NCI-H345 treated with DMSO at 0.1 percent for 48 hours (cell line): ENCODE data around the gene ARHGAP23.
A peak's percentile ranks its signal among the peaks of the same experiment; 100 is the strongest.

ENCODE experiments used
- DNase-seq: peaks from one replicate; lab custom pipeline; 2025; ENCODE audit not compliant: unreplicated experiment; lab: John Stamatoyannopoulos, UW

ARHGAP23 gene

DNA sequence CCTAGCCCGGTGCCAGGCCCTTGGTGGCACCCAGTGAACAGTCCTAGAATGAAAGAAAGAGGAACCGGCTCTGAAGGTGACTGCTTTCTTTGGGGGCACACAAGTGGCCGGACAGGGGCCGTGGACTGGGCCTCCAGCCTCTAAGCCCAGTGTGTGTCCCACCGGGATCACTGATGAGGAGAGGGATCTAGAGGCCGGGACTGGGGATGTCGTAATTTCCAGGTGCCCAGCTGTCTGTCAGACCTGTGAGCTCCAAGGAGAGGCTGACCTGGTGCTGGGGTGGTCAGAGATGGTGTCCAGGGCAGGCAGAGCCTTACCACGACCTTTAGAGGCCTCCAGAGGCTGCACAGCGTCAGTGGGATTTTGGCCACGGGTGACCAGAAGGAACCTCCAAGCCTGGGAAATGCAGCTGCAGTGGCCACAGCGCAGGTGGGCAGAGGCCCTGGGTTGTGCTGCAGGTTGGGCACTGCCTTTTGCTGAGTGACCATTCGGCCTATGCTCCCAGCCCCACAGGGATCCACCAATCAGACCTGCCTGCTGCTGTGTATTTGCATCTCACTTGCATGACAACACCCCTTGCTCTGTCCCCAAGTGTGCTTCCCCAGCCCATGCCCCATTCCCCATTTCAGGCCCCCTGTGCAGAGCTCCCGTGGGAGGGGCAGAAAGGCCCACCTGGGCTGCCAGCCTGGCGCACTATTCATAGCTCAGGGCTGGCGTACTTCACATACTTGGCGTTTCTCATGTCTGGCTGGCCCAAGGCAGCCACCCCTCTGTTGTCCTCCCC lies 12.5 kb downstream of the ARHGAP23 start:
- no peak for DNase-seq

DNA sequence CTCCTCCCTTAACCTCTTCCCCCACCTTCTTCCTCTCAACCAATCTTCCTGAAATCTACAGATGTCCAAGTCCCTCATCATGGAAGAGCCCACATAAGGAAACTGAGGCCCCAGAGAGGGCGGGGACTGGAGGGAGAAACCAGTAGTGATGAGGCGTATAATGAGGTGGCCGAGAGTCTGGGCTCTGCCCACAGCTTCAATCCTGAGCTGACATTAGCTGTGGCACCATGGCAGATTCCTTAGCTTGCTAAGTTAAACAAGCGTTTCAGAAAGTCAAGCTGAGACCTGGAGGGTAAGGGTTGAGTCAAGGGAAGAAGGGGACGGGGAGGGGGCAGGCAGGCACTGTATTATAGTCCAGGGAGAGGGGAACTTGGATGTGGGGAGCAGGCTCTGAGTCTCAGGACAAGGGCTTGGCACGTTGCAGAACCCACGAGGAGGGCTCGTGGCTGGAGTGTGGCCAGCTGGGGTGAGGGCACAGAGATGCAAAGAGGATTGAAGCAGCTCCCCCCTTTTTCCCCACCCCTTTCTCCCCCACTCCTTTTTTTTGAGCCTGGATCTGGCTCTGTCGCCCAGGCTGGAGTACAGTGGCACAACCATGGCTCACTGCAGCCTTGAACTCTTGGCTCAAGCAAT lies 13.3 kb downstream of the ARHGAP23 start:
- no peak for DNase-seq

DNA sequence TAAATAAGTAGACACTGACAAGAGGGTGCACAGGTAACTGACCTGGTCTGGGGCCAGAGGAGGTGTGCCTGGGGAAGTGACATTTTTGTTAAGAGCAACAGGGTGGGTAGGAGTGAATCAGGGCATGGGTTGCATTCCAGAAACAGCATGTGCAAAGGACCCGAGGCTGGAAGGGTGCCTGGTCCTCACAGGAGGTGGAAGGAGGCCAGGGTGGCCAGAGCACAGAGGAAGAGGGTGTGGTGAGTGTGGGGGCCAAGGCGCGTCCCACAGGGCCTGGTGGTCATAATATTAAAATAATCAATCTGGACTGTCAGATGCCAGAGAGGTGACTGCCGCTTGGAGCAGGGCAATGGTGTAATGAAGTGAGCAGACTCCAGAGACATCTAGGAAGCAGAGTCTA lies 14.3 kb downstream of the ARHGAP23 start:
- no peak for DNase-seq

DNA sequence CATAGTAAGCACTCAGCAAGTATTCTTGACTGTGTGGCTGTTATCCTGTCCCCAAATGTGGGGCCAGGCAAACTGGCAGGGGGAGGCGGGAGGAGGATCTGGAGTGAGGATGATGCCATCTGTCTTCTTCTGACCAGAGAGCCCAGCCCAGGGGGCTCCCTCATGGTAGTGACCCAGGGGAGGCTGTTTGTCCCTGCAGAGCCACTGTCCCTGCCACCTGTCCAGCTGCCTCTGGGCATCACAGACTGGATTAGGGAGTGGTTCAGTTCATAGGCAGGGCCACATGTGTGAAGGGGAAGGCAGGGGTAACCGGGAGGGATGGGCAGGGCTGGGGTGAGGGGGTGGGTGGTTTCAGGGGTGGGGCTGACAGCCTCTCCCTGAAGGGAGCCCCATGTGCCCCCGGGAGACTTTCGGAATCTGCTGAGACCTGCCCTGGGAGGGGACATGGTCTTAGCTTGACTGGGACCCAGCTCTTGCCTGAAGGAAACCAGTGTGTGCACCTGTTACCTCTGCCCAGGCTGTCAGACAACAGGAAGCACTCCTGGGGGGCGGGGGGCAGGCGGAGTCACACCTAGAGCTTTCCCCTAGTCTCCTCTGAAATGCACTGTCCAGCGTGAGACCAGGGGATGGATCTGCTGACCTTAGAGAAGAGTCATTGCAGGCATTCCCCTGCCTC lies 15.2 kb downstream of the ARHGAP23 start:
- DNase-seq = no peak

DNA sequence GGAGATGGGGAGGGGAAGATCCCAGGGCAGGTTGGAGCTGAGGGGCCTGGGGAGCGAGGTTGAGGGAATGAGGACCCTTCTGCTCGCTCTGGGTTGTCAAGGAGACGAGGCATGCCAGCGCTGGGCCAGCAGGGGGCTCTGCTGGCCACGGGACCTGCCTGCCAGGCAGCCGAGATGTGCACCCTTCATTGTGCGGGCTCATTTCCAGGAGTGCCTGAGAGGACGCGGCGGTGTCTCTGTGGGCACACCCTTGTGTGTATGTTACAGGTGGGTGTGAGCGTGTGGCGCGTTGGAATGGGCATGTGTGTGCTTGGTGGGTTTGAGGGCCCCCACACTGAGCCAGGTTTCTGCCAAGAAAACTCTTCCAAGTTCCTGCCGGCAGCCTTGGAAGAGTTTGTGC lies 15.9 kb downstream of the ARHGAP23 start:
- peak; percentile 68 for DNase-seq

DNA sequence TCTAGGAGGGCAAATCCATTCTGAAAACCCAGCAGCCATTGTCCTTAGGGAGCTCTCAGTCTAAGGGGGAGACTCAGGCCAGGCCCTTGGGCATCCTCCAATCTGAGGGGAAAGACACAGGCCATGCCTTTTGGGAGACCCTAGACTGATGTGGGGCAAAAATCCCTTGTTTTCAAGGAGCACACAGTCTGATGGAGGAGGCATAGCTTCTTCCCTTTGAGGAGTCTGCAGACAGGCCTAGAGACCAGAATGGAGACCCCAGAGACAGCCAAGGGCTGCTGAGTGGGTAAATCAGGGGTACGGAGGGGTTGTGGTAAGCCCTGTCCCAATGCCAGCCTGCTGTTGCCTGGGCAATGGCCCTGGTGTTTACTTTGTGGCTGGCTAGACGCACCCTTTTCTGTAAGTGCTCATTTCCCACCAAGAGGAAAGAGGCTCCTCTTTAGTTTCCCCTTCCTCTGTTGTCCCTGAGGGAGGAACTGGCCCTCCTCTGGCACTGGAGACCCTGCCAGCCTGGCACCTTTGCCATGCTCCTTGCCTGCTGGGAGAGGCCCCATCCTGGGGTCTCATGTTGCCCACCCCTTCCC lies 19.3 kb downstream of the ARHGAP23 start:
- no peak for DNase-seq

DNA sequence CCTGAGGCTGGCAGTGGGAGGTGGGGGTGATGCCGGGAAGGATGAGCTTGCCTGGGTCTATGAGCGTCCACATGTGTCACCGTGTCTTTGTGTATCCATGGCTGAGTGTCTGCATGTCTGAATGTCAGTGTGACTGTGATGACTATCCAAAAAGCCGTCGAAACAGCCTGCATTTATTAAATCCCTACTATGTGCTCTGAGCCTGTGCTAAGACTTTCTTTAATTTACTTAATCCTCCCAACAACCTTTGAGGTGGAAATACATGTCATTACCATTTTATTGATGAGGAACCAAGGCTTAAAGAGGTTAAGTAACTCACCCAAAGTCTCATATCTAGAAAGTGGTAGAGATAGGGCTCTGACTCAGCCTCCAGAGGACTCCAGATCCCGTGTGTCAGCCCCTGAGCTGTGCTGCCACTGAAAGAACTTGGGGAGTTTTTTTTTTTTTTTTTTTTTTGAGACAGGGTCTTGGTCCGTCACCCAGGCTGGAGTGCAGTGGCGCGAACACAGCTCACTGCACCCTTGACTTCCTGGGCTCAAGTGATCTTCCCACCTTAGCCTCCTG lies 20.0 kb downstream of the ARHGAP23 start:
- no peak for DNase-seq

DNA sequence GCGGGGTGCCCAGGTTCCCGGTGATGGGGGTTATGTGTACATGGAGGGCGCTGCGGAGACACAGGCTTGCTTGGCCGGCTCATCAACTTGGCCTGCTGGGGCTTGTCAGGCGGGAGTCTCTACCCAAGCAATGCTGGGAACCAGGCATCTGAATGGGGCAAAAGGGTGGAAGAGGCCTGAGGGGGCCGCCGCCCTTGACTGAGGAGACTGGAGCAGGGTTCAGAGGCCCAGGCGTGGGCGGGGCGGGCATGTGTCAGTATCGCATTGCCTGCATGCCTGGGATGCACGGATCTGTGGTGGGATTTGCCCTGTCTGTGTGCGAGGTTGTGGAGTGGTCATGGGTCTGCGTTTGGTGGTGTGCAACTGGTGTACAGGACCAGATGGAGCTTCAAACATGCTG lies 21.1 kb downstream of the ARHGAP23 start:
- no peak for DNase-seq

DNA sequence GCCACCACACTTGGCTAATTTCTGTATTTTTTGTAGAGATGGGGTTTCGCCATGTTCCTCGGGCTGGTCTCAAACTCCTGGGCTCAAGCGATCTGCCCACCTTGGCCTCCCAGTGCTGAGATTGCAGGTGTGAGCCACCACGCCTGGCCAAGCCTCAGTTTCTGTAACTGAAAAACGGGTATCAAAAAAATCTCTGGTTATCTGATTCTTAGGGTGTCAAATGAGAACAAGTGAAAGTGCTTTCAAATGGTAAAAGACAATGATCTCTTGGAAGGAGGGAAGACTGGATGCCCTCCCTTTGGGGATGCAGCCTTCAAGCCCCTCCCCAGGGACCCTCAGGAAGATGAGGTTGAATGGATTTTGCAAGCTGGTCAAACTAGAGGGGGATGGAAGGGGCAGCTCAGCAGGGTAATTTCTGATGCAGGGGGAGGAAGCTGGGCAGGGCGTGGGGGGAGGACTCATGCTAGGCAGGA lies 22.3 kb downstream of the ARHGAP23 start:
- DNase-seq = no peak

DNA sequence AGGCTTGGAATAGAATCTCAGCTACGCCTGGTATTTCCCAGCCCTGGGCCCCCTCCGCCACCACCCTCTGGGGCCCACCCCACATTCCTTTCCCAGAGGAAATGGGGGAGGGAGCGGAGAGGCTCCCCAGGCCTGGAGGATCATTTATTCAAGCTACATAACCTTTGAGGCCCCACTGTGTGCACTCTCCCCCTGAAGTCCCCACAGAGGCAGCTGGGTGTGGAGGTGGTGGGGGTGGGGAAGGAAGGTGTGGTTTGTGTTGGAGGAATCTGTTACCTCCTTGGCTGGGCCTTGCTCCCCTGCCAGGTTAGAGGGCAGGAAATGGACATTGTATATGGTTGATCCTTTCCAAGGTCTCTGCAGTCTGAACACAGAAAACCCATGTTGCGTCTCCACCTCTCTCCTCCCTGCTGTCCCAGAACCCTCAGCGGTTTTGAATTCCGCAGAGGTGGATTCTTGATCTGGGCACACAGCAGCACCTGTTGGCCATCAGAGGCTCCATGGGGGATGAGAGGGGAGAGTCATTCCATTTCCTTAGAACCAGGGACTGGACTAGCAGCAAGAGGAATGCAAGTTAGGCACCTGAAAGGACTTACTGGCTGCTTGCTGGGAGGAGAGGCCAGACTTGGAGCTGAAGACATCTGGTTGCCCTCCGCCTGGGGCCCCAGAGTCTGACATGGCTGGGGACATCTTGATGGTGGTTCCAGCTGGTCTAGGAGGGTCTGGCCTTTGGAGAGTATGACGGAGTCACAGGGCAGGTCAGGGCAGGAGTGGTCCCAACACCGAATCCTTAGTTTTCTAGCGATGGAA lies 23.0 kb downstream of the ARHGAP23 start:
- no peak for DNase-seq

DNA sequence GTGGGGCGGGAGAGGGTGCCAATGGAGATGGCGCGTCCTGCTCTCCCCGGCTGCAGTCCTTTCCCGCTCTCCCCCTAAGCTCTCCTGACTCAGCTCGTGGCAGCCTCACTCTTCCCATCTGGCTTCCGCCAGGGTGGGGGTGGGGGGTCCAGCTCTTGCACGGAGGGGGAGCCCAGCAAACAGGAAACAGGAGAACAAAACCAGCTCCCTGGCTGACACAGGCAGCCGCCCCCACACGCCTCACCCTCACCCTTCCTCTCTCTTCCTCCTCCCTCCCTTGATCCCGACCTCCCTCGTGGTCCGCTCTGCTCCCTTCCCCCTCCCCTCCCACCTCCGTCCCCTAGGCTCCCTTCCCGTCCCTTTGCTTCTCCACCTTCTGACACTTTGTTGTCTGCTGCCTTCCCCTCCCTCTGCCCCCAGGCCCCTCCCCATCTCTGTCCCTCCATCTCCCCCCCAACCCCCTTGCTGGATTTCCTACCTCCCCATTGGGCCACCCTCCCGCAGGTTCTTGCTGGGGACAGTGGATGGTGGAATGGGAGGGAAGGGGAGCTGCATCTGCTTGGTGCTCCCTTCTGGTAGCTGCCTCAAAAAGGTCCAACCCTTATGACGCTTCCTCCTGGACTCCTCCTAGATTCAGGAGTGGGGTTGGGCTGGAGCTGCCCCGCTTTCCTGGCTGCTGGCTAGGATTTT lies 23.7 kb downstream of the ARHGAP23 start:
- no peak for DNase-seq

DNA sequence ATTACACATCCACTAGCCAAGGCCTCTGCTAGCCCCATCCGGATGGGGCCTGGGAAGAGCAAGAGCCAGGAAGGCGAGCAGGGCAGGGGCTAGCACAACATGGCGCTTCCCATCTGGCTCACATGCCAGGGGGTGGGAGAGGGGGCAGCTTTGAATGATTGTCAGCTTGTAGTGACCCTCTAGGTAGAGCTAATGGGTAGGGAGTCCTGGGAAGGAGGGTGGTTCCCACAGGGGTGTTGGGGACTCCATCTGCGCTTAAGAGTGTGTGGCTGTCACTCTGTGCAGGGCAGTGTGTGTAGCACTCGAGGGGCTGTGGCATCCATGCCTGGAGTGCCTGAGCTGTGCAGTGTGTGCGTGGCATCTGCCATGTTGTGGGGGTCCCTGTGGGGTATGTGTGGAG lies 24.5 kb downstream of the ARHGAP23 start:
- DNase-seq = no peak

DNA sequence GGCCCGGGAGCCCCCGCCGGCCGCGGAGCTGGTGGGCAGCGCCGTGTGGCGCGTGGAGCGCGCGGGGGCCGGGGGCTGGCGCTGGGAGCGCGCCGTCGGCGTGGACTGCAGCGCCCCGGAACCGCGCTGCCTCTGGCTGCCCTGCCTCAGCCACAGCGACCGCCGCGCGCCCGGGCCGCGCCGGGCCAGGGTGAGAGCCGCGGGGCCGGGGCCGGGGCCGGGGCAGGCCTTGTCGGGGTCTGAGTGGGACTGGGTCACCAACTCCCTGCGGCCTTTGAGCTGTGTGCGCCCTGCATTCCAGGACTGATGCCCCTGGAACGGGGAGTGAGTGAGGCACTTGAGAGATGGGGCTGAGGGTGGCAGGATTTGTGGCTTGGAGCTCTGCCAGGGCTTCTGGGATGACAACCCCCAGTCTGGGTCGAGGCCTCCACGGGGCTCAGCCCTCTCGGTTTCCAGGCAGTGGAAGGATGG lies 25.7 kb downstream of the ARHGAP23 start:
- no peak for DNase-seq

DNA sequence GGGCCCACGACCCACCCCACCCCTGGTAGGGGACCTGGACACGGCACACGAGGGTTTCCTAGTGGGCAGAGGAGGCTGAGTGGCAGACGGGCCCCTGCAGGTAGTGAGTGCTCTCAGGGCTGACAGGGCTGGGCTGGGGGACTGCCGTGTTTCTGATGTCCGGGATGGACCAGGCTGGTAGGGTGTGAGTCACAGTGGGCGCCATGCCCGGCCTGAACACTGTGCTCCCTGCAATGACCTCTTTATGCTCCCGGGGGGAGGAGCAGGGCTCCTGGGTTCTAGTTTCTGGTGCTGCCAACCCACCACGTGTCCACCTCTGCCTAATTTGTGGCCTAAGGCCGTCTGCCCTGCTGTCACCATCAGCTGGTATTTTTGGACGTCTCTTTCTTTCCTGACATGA lies 26.3 kb downstream of the ARHGAP23 start:
- DNase-seq = no peak

DNA sequence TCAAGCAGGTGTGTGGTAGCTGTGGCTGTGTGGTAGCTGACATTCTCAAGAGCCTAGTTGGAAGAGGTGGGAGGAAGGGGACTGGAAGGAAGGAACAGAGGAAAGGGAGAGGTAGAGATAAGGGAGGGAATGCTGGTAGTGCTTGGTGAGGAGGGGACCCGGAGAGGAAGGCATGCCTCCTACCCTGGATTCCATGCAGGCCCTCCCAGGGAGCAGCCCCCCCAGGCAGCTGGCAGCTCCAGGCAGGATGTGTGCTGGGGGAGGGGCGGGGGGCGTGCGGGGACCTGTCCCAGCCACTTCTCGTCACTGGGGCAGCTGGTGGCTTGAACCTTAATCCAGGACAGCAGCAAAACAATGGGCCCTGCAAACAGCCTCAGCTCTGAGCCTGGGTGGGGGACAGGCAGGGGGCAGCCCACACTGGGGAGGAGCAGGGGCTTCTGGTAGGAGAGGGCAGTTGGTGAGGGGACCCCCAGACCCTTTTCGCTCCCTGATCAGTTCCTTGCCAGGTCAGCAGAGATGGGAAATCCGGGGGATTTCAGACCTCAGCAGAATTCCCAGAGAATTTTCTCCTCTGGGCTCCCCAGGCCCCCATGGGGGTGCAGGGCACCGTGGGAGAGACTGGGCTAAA lies 27.1 kb downstream of the ARHGAP23 start:
- no peak for DNase-seq

DNA sequence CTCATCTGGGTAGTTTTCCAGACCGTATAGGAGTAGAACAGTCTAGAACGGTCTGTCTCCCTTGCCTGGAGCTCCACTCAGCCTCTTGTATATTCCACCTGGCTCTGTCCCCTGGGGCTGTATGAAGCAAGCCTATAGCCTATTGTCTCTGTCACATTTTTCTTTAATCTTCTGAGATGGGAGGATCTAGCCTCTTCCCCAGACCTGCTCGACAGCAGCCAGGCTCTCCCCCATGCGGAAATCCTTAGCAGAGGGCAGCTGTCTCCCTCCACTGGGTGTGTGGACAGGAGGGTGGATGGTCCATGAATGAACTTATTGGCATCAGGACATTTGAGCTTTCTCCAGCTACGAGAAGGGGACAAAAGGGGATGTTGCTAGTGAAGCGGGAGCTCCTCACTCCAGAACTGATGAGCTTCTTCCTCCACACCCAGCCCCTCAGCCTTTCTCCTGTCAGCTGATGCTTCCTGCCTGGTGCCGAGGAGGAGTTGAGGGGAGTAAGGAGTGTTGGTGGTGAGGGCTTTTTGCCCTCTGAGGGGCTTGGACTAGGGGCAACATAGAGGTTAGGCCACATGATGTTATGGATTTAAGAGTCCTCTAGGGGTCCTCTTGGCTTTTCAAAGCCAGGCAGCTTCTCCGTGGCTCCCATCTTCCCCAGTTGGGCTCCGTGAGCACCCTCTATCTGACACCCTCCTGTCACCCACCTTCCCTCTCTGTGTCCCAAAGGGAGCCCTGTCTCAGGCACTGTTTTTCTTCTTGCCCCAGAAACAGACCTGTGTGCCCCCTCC lies 28.0 kb downstream of the ARHGAP23 start:
- DNase-seq = peak; percentile 46

DNA sequence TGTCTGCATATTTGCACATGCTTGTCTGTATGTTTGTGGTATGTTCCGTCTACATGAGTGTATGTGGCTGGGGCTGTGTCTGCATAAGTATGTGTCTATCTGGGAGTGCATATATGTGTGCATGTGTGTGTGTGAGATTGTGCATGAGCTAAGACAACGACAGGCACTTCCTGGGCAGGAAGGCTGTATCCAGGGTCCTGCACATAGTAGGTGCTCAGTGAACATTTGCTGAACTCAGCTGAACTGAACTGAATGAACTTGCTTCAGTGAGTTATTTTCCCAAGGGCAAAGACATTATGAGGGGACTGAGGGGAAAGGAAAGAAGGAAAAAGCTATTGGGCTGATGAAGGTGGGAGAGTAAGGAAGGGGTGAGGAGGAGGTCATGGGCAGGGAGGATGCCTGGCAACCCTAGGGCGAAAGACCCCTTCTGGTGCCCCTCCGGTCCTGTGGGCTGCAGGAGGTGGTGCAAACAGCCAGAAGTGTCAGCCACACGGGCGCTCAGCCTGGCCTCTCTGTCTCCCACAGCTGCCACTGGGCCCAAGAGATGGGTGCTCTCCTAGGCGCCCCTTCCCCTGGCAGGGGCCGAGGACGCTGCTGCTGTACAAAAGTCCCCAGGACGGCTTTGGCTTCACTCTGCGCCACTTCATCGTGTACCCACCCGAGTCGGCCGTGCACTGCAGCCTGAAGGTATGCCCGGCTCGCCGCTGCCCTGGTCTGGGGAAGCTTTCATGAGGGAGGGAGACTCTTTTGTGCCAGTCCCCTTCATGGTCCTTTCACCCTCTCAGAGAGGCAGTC lies 29.5 kb downstream of the ARHGAP23 start:
- DNase-seq = no peak

DNA sequence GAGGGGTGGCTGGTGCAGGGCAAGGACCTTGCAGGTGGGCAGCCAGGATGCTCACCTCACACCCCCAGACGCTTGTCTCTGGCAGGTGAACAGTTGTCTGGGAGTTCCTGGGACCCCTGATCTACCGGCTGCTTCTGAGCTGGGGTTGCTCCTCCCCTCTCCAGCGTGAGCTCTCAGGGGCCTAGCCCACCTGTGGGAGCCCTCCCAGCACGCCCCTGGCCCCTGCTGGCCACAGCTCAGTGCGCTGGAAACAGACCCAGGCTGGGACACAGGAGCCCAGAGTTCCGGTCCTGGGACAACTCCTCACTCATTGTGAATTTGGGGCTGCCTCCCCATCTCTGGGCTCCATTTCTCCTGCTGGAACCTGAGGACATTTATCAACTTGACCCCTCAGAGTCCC lies 30.3 kb downstream of the ARHGAP23 start:
- no peak for DNase-seq
